Measurements from ENCODE around the gene URB1. TPM values are rescaled to one million over a fixed set of nuclear protein-coding genes. Genes with fewer than 3 reads are reported as not detected.
A peak's percentile ranks its signal among the peaks of the same experiment; 100 is the strongest.

Gene URB1
- total and polyA plus RNA-seq, 4 donors = 3.7 to 17.6 (median 11.4) TPM

DNA sequence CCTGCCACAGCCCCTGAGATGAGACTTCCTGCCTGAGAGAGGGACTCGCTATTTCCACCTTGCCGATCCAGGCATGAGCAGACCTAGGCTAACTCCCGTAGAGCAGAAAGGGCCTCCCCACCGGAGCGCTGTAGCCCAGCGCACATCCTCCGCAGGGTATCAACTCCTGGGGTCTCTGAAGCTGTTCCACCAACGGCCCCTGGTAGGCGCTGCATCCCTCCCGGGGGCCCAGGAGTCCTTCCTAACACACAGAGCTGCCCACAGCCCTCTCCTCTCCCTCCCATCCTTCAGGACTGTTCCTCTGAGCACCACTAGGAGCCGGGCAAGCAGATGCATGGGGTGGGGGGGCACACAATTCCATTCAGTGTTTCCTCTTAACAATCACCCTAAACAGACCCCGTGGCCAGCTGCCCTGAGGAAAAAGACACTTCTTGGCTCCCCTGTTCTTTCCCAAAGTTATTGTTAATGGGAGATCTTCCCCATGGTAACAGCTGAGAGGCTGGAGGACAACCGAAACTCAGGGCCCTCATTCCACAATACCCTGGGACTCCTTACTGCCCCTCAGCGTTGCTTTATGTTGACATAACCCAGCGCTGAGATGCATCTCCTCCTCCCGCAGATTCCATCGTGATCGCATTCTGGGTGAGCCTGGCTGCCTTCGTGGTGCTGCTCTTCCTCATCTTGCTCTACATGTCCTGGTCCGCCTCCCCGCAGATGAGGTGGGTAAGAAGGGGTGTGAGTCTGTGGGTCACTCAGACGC is 86.6 kb downstream of the URB1 start:
- 69 to 72% methylated on average over 22 of the region's 22 CpGs for WGBS, 2 donors
- no peaks in the 10 kb centered on the region for H3K27me3 ChIP-seq (ENCODE audit: control insufficient read depth in 3 of 3, insufficient read depth in 3 of 3, low read length in 2 of 3)
- ATAC-seq (ENCODE audit: insufficient read depth, low FRiP score) = no peak
- H3K36me3 ChIP-seq (ENCODE audit: control insufficient read depth in 4 of 4, insufficient read depth in 4 of 4, low read length in 4 of 4) = peaks cover 0 to 3% (median 3%) of the 10 kb centered on the region in 4 donors
- TF ChIP-seq, protein P1, sequence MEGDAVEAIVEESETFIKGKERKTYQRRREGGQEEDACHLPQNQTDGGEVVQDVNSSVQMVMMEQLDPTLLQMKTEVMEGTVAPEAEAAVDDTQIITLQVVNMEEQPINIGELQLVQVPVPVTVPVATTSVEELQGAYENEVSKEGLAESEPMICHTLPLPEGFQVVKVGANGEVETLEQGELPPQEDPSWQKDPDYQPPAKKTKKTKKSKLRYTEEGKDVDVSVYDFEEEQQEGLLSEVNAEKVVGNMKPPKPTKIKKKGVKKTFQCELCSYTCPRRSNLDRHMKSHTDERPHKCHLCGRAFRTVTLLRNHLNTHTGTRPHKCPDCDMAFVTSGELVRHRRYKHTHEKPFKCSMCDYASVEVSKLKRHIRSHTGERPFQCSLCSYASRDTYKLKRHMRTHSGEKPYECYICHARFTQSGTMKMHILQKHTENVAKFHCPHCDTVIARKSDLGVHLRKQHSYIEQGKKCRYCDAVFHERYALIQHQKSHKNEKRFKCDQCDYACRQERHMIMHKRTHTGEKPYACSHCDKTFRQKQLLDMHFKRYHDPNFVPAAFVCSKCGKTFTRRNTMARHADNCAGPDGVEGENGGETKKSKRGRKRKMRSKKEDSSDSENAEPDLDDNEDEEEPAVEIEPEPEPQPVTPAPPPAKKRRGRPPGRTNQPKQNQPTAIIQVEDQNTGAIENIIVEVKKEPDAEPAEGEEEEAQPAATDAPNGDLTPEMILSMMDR (IDR thresholded peaks at IDR 0.05; ENCODE audit: control extremely low read depth, extremely low read depth) = no peak
- peak in 2 of 3 donors; percentile 11 for DNase-seq
- no peak overlapping the region for H3K9ac ChIP-seq (ENCODE audit: insufficient read depth in 1 of 2, low read length in 2 of 2)
- H3K9me3 ChIP-seq (ENCODE audit: control insufficient read depth in 4 of 4, insufficient read depth in 3 of 4, low read length in 3 of 4) = no peaks in the 10 kb centered on the region
- H3K4me3 ChIP-seq = no peak overlapping the region
- H3K27ac ChIP-seq (ENCODE audit: low read depth in 1 of 2, low read length in 1 of 2) = no peak overlapping the region
- no peaks in the 10 kb centered on the region for H3K4me1 ChIP-seq (ENCODE audit: control insufficient read depth in 5 of 5, insufficient read depth in 5 of 5, low read length in 5 of 5)

GRCh38 chr21:32304998-32305397 is 87.8 kb downstream of the URB1 start:
- 95 to 98% methylated on average over 7 of the region's 7 CpGs for WGBS, 2 donors
- ATAC-seq (ENCODE audit: insufficient read depth, low FRiP score) (no peak), DNase-seq (no peak)
- Histone ChIP-seq H3K27ac (ENCODE audit: low read depth in 1 of 2, low read length in 1 of 2) (no peak overlapping the region), H3K36me3 (ENCODE audit: control insufficient read depth in 4 of 4, insufficient read depth in 4 of 4, low read length in 4 of 4) (peaks cover 0 to 9% (median 3%) of the 10 kb centered on the region in 4 donors), H3K9ac (ENCODE audit: insufficient read depth in 1 of 2, low read length in 2 of 2) (no peak overlapping the region), H3K27me3 (ENCODE audit: control insufficient read depth in 3 of 3, insufficient read depth in 3 of 3, low read length in 2 of 3) (no peaks in the 10 kb centered on the region), H3K4me3 (no peak overlapping the region), H3K4me1 (ENCODE audit: control insufficient read depth in 5 of 5, insufficient read depth in 5 of 5, low read length in 5 of 5) (no peaks in the 10 kb centered on the region), H3K9me3 (ENCODE audit: control insufficient read depth in 4 of 4, insufficient read depth in 3 of 4, low read length in 3 of 4) (no peaks in the 10 kb centered on the region)
- TF ChIP-seq, protein P1 (IDR thresholded peaks at IDR 0.05; ENCODE audit: control extremely low read depth, extremely low read depth) = no peak

- DNase-seq (no peak), ATAC-seq (ENCODE audit: insufficient read depth, low FRiP score) (no peak)
- Histone ChIP-seq H3K4me1 (ENCODE audit: control insufficient read depth in 5 of 5, insufficient read depth in 5 of 5, low read length in 5 of 5) (no peaks in the 10 kb centered on the region), H3K4me3 (no peak overlapping the region), H3K9me3 (ENCODE audit: control insufficient read depth in 4 of 4, insufficient read depth in 3 of 4, low read length in 3 of 4) (no peaks in the 10 kb centered on the region), H3K36me3 (ENCODE audit: control insufficient read depth in 4 of 4, insufficient read depth in 4 of 4, low read length in 4 of 4) (peaks cover 0 to 9% (median 0%) of the 10 kb centered on the region in 4 donors), H3K27ac (ENCODE audit: low read depth in 1 of 2, low read length in 1 of 2) (no peak overlapping the region), H3K9ac (ENCODE audit: insufficient read depth in 1 of 2, low read length in 2 of 2) (no peak overlapping the region), H3K27me3 (ENCODE audit: control insufficient read depth in 3 of 3, insufficient read depth in 3 of 3, low read length in 2 of 3) (no peaks in the 10 kb centered on the region)
- WGBS, 2 donors = 85 to 97% methylated on average over 1 of the region's 1 CpG
- TF ChIP-seq, protein P1 (IDR thresholded peaks at IDR 0.05; ENCODE audit: control extremely low read depth, extremely low read depth) = no peak
Observed at GRCh38 chr21:32303385-32303784, 89.4 kb downstream of the URB1 start.
